ENCODE data around the gene INO80. TPM values are rescaled to one million over a fixed set of nuclear protein-coding genes. Genes with fewer than 3 reads are reported as not detected.
A peak's percentile ranks its signal among the peaks of the same experiment; 100 is the strongest.

INO80 gene
- total and polyA plus RNA-seq, 2 donors (not counting 1 experiment from before 2014, with no cell fraction given) = 16.3 to 55.7 TPM

DNA sequence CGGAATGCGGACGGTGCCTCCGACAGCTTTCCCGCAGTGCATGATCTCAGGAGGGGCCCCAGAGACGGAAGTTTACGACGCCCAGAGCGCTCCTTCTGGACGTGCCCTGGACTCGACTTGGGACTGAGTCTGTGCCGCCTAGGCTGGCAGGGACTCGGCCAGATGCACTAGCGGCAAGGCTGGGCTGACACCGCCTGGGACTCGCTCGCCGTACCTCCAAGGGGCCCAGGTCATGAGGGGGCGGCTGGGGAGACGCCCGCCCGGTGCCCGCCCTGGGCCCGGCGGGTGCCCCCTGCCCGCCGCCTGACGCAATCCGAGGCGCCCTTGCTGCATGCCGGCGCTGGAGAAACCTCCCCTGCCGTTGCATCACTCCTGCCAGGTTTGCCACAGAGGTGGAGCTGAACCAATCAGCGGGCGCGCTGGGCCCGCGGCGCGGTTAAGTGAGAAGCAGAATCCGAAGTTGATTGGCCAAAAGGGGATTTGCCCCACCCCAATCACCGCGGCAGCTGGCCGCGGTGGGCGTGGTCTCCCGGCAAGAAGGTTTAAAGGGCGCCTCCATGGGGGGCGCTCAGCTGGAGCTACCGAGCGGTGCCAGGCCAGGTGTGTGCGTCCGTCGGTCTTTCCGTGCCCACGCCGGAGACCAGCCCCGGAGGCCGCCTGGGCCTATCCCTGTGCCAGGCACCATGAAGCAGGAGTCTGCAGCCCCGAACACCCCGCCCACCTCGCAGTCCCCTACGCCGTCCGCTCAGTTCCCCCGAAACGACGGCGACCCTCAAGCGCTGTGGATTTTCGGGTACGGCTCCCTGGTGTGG lies 163.0 kb downstream of the INO80 start, which contains the start of gene CHAC1:
Gene CHAC1 (plus strand): TSS at position 571 of the 812 bp plus-strand sequence. CDS start 113 bp downstream, at position 684.
- Mint-ChIP-seq H3K4me1 (peaks cover 18% of the 10 kb centered on the region), H3K27ac (peak within 1 kb of the TSS; percentile 84), H3K4me3 (peak within 1 kb of the TSS; percentile 93), H3K27me3 (peaks cover 9% of the 10 kb centered on the region), H3K9me3 (ENCODE audit: insufficient read depth) (no peaks in the 10 kb centered on the region)
- DNase-seq (peak; percentile 95), ATAC-seq (ENCODE audit: low read depth) (peak; percentile 97)
- Histone ChIP-seq H3K36me3 (replicated peaks in 1 of 2; ENCODE audit: control extremely low read depth in 1 of 2, control insufficient read depth in 1 of 2, extremely low read depth in 1 of 2, insufficient read depth in 2 of 2, low read length in 1 of 2) (no peaks in the 10 kb centered on the region), H3K27me3 (replicated peaks in 1 of 4; ENCODE audit: control extremely low read depth in 1 of 4, control insufficient read depth in 3 of 4, insufficient read depth in 4 of 4, low read length in 3 of 4) (peaks cover 0 to 14% (median 2%) of the 10 kb centered on the region in 4 experiments), H3K9me3 (ENCODE audit: control extremely low read depth in 1 of 3, control insufficient read depth in 2 of 3, insufficient read depth in 1 of 3, low read length in 2 of 3) (no peaks in the 10 kb centered on the region), H4K20me1 (ENCODE audit: control insufficient read depth, insufficient read depth, low read length, poor library complexity, severe bottlenecking) (no peaks in the 10 kb centered on the region), H3K9ac (ENCODE audit: low read length) (peak within 1 kb of the TSS; percentile 68), H3K4me1 (ENCODE audit: control insufficient read depth in 2 of 2, insufficient read depth in 2 of 2, low read length in 2 of 2) (peaks cover 9 to 14% of the 10 kb centered on the region in 2 donors), H3K27ac (ENCODE audit: low read length in 2 of 2) (peak within 1 kb of the TSS in 1 of 2 donors; percentile 25), H3K79me2 (ENCODE audit: control insufficient read depth, insufficient read depth, low read length) (no peaks in the 10 kb centered on the region), H2AFZ (ENCODE audit: insufficient read depth, low read depth, low read length, poor library complexity, severe bottlenecking) (peak within 1 kb of the TSS; percentile 92), H3K4me2 (replicated peaks; ENCODE audit: low read depth, low read length, poor library complexity, severe bottlenecking) (peak within 1 kb of the TSS; percentile 97), H3K4me3 (ENCODE audit: control extremely low read depth in 1 of 5, extremely low read depth in 1 of 5, insufficient read depth in 1 of 5, low read depth in 2 of 5, low read length in 4 of 5) (peak within 1 kb of the TSS; percentile 40 to 74 (median 64))
- CTCF ChIA-PET = interaction anchor here (0.6 to 4.7 kb wide), 10 partner anchors 11 to 632 kb away, joined by 3 to 49 read pairs (median 4); partner anchors contain the start of genes DLL4 and VPS18
- WGBS (ENCODE audit: insufficient coverage) = under 1% methylated on average over 72 of the region's 72 CpGs
- intact Hi-C loops (cut with micrococcal nuclease) = loop anchor here (1.0 to 5.0 kb wide), 5 partner anchors 11 to 278 kb away; partner anchors contain the start of genes CHP1, INO80 and VPS18
- POLR2A ChIA-PET = interaction anchor here (0.8 to 2.6 kb wide), 3 partner anchors 12 to 163 kb away, joined by 3 to 20 read pairs (median 3); partner anchors contain the start of gene INO80
- TF ChIP-seq, protein P1, sequence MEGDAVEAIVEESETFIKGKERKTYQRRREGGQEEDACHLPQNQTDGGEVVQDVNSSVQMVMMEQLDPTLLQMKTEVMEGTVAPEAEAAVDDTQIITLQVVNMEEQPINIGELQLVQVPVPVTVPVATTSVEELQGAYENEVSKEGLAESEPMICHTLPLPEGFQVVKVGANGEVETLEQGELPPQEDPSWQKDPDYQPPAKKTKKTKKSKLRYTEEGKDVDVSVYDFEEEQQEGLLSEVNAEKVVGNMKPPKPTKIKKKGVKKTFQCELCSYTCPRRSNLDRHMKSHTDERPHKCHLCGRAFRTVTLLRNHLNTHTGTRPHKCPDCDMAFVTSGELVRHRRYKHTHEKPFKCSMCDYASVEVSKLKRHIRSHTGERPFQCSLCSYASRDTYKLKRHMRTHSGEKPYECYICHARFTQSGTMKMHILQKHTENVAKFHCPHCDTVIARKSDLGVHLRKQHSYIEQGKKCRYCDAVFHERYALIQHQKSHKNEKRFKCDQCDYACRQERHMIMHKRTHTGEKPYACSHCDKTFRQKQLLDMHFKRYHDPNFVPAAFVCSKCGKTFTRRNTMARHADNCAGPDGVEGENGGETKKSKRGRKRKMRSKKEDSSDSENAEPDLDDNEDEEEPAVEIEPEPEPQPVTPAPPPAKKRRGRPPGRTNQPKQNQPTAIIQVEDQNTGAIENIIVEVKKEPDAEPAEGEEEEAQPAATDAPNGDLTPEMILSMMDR (IDR thresholded peaks at IDR 0.05) = no peak
- TF ChIP-seq EZH2 (IDR thresholded peaks at IDR 0.05; ENCODE audit: borderline replicate concordance, insufficient read depth, low read depth, low read length, poor library complexity, severe bottlenecking) = no peak

All from B cell (primary cell).